Measurements from ENCODE around the gene ABCC2.

GRCh38 chr10:99777918-99778714 is 4.3 kb upstream of the ABCC2 start:
- TF ChIP-seq CTCF (conservative IDR thresholded peaks at IDR 0.05; ENCODE audit: low read length), result peak; percentile 26; the same call in 1 of the 2 replicates
- TF ChIP-seq EZH2phosphoT487 (IDR thresholded peaks at IDR 0.05; ENCODE audit: borderline replicate concordance, low read depth, low read length), result no peak

Data from OCI-LY7 (cell line).